AG04450 (cell line): ENCODE results near the gene PTX3. TPM values are rescaled to one million over a fixed set of nuclear protein-coding genes. Genes with fewer than 3 reads are reported as not detected.
A peak's percentile ranks its signal among the peaks of the same experiment; 100 is the strongest.

Experiments
- CTCF ChIA-PET: fragments of 300-600, 350-600 bp; formaldehyde crosslinking; extraction: SDS; loops from one replicate; lab custom pipeline; 2022; ENCODE audit warnings: antibody characterized with exemption, inconsistent platforms; lab: Charles Lee
- POLR2A ChIA-PET: fragments of 350-600 bp; formaldehyde crosslinking; extraction: SDS; loops from one replicate; lab custom pipeline; 2021; ENCODE audit warnings: antibody characterized with exemption, inconsistent platforms; lab: Yijun Ruan, JAX
- DNase-seq: peaks from one replicate; pipeline ENCODE4 v3.0.0-alpha.2; 2011; ENCODE audit warnings: low read depth, low spot score
- H3K27ac ChIP-seq: one replicate; pipeline ENCODE4 v1.5.1; 2012; ENCODE audit warnings: low read depth, low read length, control low read depth
- H3K27me3 ChIP-seq: one replicate; pipeline ENCODE4 v1.6.0; 2012; ENCODE audit warnings: low read length; ENCODE audit not compliant: control insufficient read depth, insufficient read depth
- H3K4me3 ChIP-seq: 2 replicates; pipeline ENCODE4 v1.5.1; 2011; ENCODE audit warnings: mild to moderate bottlenecking, low read depth, low read length, control low read depth
- H3K9me3 ChIP-seq: 2 replicates; pipeline ENCODE4 v1.5.1; 2012; ENCODE audit warnings: low read length; ENCODE audit not compliant: control insufficient read depth, insufficient read depth
- polyA plus RNA-seq: library from polyadenylated mRNA; depleted of rRNA; stranded (reverse); fragments of >200 nt; gene quantifications from 2 replicates; pipeline ENCODE4 v1.2.3, GENCODE V29; 2011
- TF ChIP-seq, protein P1 (sequence below): IDR thresholded peaks from 2 replicates; pipeline ENCODE4 v1.5.1; 2011; ENCODE audit warnings: low read depth, low read length, control low read depth, inconsistent platforms

Gene PTX3
- polyA plus RNA-seq, 1 experiment = 235 TPM

DNA sequence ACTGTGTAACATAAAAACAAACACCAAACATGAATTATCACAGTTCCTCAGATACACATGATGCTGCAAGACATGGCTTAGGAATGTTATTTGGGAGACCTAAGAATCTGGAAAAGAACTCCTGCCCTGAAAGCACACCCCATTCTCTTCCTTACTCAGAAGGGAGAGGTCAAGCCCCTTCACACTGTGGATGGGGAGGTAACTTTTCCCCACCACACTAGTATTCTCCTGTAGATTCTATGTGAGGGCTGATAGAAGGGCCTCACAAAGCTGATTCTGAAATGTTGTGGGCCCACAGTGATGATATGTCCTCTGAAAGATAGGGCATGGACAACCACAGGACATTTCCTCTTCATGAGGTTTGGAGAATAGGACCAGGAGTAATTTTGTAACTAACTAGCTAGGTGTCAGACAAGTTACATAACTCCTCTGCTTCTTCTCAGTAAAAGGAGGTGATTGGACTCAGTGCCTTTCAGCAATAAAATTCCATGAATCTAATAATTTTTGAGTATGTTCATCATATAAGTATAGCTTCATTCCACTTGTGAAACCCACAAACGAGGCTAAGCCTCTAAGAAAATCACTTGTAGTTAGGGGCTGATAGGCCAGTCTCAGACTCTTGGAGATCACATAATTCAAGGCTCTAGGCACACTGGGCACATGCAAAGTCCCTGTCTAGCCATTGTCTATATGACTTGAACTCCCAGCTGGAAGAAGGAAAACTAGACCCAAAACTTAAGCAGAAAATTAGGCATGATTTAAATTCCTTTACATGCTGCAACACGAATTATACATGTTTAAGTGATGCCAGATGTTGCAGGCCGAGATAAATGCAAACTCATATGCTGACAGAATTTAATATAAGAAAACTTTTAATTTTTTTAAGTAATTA lies 7.5 kb downstream of the PTX3 start:
- no peaks in the 10 kb centered on the region for H3K27me3 ChIP-seq
- no peak overlapping the region for H3K4me3 ChIP-seq
- POLR2A ChIA-PET = no interaction called here
- CTCF ChIA-PET = interaction anchor here (0.9 to 2.1 kb wide), 3 partner anchors 11 to 239 kb away, joined by 3 to 5 read pairs (median 4); no protein-coding TSS in a partner anchor
- H3K27ac ChIP-seq = no peak overlapping the region
- TF ChIP-seq, protein P1, sequence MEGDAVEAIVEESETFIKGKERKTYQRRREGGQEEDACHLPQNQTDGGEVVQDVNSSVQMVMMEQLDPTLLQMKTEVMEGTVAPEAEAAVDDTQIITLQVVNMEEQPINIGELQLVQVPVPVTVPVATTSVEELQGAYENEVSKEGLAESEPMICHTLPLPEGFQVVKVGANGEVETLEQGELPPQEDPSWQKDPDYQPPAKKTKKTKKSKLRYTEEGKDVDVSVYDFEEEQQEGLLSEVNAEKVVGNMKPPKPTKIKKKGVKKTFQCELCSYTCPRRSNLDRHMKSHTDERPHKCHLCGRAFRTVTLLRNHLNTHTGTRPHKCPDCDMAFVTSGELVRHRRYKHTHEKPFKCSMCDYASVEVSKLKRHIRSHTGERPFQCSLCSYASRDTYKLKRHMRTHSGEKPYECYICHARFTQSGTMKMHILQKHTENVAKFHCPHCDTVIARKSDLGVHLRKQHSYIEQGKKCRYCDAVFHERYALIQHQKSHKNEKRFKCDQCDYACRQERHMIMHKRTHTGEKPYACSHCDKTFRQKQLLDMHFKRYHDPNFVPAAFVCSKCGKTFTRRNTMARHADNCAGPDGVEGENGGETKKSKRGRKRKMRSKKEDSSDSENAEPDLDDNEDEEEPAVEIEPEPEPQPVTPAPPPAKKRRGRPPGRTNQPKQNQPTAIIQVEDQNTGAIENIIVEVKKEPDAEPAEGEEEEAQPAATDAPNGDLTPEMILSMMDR = no peak
- H3K9me3 ChIP-seq = no peaks in the 10 kb centered on the region
- DNase-seq = no peak

DNA sequence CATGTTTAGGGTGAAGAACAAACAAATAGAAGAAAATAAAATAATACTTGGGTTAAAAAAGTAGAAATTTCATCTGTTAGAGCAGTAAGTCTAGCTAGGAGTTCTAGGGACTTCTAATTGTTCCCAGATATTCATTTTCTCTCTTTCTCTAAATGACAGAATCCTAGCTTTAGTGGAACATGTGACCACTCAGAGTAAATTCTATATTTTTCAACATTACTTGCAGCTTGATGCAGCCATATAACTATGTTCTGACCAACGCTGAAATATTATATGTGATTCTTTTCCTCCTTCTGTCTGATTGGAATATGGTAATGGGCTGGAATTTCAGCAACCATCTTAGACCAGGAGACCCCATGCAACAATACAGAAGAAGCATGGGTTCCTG lies 8.1 kb downstream of the PTX3 start:
- CTCF ChIA-PET = interaction anchor here (0.7 to 2.1 kb wide), 5 partner anchors 12 to 253 kb away, joined by 3 to 10 read pairs (median 4); no protein-coding TSS in a partner anchor
- Histone ChIP-seq H3K27me3 (no peaks in the 10 kb centered on the region), H3K27ac (no peak overlapping the region), H3K4me3 (no peak overlapping the region), H3K9me3 (no peaks in the 10 kb centered on the region)
- POLR2A ChIA-PET = no interaction called here
- DNase-seq = no peak
- TF ChIP-seq, protein P1 = no peak

DNA sequence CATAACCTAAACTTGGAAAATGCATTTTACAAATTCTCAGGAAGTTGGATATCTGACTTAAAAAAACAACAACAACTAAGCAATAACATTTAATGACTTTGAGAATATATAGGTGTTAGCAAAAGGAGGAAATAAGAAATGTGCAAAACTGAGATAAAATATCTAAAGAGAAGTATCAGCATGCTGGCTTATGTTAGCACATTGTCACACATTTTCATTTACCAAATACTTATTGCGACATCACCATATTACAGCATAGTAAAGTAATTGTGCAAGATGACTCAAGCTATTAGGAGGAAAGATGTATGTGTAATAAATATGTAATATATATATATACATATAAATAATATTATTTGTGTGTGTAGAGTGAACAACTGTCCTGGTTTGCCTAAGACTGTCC lies 9.2 kb downstream of the PTX3 start:
- DNase-seq = no peak
- H3K4me3 ChIP-seq = no peak overlapping the region
- H3K27me3 ChIP-seq = no peaks in the 10 kb centered on the region
- ChIA-PET CTCF (interaction anchor here (0.7 to 1.7 kb wide), 9 partner anchors 8 to 244 kb away, joined by 3 to 10 read pairs (median 4); no protein-coding TSS in a partner anchor), POLR2A (no interaction called here)
- no peaks in the 10 kb centered on the region for H3K9me3 ChIP-seq
- TF ChIP-seq, protein P1 = no peak
- H3K27ac ChIP-seq = no peak overlapping the region

DNA sequence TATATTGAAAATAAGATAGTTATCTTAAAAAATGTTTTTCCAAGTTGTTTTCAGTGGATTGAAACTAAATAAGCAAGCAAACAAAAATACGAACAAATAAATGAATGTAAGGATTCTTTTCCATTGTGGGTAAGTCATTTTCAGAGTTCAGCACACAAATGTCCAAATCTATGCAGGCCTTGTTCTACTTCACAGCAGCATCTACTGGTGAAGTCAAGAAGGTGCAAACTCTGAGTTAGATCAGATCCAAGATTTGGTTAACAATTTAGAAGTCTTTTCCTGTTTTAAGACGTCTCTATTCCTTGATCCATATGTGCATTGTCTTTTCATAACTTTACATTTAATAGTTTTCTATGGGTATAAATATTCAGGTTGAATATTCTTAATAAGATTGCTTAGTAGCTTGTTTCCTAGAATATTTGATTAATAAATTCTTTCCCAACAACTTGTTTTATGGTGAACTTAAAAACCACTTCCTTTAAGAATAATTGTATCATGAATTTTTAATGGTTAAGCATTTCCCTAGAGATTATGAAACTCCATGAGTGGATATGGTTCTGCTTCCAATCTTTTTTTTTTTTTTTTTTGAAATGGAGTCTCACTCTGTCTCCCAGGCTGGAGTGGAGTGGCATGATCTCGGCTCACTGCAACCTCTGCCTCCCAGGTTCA lies 10.5 kb downstream of the PTX3 start:
- no peak overlapping the region for H3K4me3 ChIP-seq
- no peak for DNase-seq
- TF ChIP-seq, protein P1 = peak; percentile 83
- CTCF ChIA-PET = interaction anchor here (0.7 to 2.1 kb wide), 10 partner anchors 9 to 1668 kb away, joined by 3 to 16 read pairs (median 5); no protein-coding TSS in a partner anchor
- no peaks in the 10 kb centered on the region for H3K27me3 ChIP-seq
- POLR2A ChIA-PET = no interaction called here
- H3K27ac ChIP-seq = no peak overlapping the region
- no peaks in the 10 kb centered on the region for H3K9me3 ChIP-seq
